ENCODE measurements around the gene SOS1.

SOS1 gene

DNA sequence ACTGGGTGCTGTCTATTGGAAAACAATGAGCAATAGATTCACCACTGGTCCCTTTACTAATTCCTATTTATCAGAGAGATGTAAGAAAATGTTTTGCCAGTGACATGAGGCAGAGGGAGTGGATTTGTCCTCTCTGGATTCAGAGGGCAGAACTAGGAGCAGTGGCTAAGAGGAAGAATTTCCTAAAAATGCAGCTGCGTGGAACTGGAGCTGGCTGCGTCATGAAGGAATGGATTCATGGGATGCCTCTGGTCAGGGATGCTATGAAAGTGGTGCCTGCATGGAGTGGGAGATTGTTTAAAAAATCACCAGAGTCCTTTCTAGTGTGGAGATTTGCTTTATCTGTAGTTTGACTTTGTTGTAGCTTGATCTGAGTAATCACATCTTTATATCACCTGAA is 152.8 kb downstream of the SOS1 start:
- no peak for TF ChIP-seq SIN3A (IDR thresholded peaks at IDR 0.05; ENCODE audit: borderline replicate concordance, insufficient read depth, low read length)
- no peak for TF ChIP-seq POLR2AphosphoS5 (IDR thresholded peaks at IDR 0.05; ENCODE audit: low read depth, low read length)
- no peak for TF ChIP-seq TAF1 (IDR thresholded peaks at IDR 0.05; ENCODE audit: borderline replicate concordance, insufficient read depth, low read length)
- TF ChIP-seq FOXP2 (optimal IDR thresholded peaks at IDR 0.05; ENCODE audit: borderline replicate concordance, extremely low read depth, extremely low read length, insufficient read depth) = no peak
- TF ChIP-seq, protein P1, sequence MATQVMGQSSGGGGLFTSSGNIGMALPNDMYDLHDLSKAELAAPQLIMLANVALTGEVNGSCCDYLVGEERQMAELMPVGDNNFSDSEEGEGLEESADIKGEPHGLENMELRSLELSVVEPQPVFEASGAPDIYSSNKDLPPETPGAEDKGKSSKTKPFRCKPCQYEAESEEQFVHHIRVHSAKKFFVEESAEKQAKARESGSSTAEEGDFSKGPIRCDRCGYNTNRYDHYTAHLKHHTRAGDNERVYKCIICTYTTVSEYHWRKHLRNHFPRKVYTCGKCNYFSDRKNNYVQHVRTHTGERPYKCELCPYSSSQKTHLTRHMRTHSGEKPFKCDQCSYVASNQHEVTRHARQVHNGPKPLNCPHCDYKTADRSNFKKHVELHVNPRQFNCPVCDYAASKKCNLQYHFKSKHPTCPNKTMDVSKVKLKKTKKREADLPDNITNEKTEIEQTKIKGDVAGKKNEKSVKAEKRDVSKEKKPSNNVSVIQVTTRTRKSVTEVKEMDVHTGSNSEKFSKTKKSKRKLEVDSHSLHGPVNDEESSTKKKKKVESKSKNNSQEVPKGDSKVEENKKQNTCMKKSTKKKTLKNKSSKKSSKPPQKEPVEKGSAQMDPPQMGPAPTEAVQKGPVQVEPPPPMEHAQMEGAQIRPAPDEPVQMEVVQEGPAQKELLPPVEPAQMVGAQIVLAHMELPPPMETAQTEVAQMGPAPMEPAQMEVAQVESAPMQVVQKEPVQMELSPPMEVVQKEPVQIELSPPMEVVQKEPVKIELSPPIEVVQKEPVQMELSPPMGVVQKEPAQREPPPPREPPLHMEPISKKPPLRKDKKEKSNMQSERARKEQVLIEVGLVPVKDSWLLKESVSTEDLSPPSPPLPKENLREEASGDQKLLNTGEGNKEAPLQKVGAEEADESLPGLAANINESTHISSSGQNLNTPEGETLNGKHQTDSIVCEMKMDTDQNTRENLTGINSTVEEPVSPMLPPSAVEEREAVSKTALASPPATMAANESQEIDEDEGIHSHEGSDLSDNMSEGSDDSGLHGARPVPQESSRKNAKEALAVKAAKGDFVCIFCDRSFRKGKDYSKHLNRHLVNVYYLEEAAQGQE (IDR thresholded peaks at IDR 0.05; ENCODE audit: insufficient read depth in 1 of 2, low read depth in 2 of 2, low read length in 2 of 2) = no peak

DNA sequence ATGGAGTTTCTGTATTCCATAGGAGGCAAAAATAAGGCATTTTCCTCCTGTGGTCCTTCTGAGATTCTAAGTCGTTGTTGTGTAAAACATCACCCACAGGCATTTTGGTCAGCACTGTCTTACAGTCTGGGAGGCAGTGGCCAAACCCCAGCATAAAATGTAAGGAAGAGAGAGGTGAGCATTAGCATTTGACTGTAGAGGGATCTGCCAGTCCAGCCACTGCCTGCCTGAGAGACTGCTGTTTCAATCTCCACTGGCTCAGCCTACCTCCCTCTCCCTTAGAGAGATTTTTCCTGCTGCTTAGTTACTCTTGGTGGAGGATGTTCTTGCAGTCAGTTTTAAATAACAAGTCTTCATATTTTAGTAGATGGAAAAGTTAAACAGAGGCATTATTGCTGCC is 154.2 kb downstream of the SOS1 start:
- TF ChIP-seq FOXP2 (optimal IDR thresholded peaks at IDR 0.05; ENCODE audit: borderline replicate concordance, extremely low read depth, extremely low read length, insufficient read depth) (no peak), TAF1 (IDR thresholded peaks at IDR 0.05; ENCODE audit: borderline replicate concordance, insufficient read depth, low read length) (no peak), POLR2AphosphoS5 (IDR thresholded peaks at IDR 0.05; ENCODE audit: low read depth, low read length) (no peak), SIN3A (IDR thresholded peaks at IDR 0.05; ENCODE audit: borderline replicate concordance, insufficient read depth, low read length) (no peak)
- TF ChIP-seq, protein P1 (IDR thresholded peaks at IDR 0.05; ENCODE audit: insufficient read depth in 1 of 2, low read depth in 2 of 2, low read length in 2 of 2) = no peak

DNA sequence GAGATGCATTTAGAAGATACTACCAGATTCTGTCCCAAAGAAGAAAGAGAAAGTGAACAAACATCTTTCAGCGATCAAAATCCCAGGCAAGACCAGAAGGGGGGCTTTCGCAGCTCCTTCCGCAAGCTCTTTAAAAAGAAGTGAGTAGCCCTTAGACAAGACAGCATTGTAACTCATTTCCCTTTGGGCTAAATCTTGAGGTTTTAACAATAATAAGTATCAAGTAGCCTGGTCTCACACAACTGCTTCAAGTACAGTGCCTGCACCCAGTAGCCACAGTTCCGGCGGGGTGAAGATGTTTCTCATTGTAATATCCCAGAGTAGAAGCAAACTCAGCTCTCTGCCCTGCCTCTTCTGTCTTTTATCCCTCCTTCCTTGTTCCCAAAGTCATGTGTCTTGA is 154.8 kb downstream of the SOS1 start:
- TF ChIP-seq FOXP2 (optimal IDR thresholded peaks at IDR 0.05; ENCODE audit: borderline replicate concordance, extremely low read depth, extremely low read length, insufficient read depth) = no peak
- TF ChIP-seq SIN3A (IDR thresholded peaks at IDR 0.05; ENCODE audit: borderline replicate concordance, insufficient read depth, low read length) = no peak
- no peak for TF ChIP-seq TAF1 (IDR thresholded peaks at IDR 0.05; ENCODE audit: borderline replicate concordance, insufficient read depth, low read length)
- TF ChIP-seq POLR2AphosphoS5 (IDR thresholded peaks at IDR 0.05; ENCODE audit: low read depth, low read length) = no peak
- TF ChIP-seq, protein P1 (IDR thresholded peaks at IDR 0.05; ENCODE audit: insufficient read depth in 1 of 2, low read depth in 2 of 2, low read length in 2 of 2) = no peak

DNA sequence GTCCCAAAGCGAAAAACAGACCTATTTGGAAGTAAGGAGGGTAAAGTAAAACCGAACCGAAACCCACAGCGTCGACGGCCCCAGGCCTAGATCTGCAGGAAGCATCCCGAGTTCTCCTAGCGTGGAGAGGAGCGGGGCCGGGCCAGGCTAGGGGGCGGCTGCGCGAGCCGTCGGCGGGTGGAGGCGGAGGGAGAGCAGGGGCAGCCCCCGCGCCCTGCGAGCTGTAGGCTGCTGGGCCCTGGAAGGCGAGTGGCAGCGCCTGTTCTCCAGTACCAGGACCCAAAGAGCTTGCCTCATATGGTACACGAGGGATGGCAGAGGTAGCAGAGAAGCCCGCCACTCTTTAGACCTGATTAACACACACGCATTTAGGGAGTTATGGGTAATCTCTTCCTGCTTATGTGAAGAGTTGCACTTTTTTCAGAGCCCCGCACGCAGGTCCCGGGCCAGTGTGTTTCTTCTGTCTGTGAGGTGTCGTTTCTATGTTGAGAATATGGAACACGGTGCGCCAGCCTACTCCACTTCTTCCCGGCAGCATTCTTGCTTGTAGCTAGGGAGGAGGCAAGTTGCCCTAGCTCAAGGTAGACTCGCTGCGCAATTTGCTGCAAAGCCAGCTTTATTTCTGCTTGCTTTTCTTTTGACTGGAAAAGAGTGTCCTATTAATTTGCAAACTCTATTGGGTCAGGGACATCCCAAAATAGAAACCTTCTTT is 160.1 kb downstream of the SOS1 start:
- TF ChIP-seq FOXP2 (optimal IDR thresholded peaks at IDR 0.05; ENCODE audit: borderline replicate concordance, extremely low read depth, extremely low read length, insufficient read depth) = no peak
- TF ChIP-seq TAF1 (IDR thresholded peaks at IDR 0.05; ENCODE audit: borderline replicate concordance, insufficient read depth, low read length) = no peak
- no peak for TF ChIP-seq POLR2AphosphoS5 (IDR thresholded peaks at IDR 0.05; ENCODE audit: low read depth, low read length)
- TF ChIP-seq, protein P1 (IDR thresholded peaks at IDR 0.05; ENCODE audit: insufficient read depth in 1 of 2, low read depth in 2 of 2, low read length in 2 of 2) = no peak
- no peak for TF ChIP-seq SIN3A (IDR thresholded peaks at IDR 0.05; ENCODE audit: borderline replicate concordance, insufficient read depth, low read length)
